ENCODE measurements around the gene MAPRE3.
A peak's percentile ranks its signal among the peaks of the same experiment; 100 is the strongest.

Gene MAPRE3

GRCh38 chr2:27042985-27043634 lies 72.7 kb downstream of the MAPRE3 start:
- DNase-seq, result no peak

- no peak for DNase-seq
Measured at GRCh38 chr2:27049422-27050280, 79.2 kb downstream of the MAPRE3 start.

GRCh38 chr2:27050281-27050995 lies 80.0 kb downstream of the MAPRE3 start:
- DNase-seq, result peak; percentile 85

GRCh38 chr2:27050996-27051901 lies 80.8 kb downstream of the MAPRE3 start, which contains the start of gene AGBL5:
Gene AGBL5, plus strand, starts transcription at chr2:27051668. Its CDS starts 1,291 bp downstream, at chr2:27052959.
- peak; percentile 90 for DNase-seq

GRCh38 chr2:27051902-27052645 lies 81.6 kb downstream of the MAPRE3 start:
- no peak for DNase-seq

GRCh38 chr2:27053321-27053720 lies 82.9 kb downstream of the MAPRE3 start:
- DNase-seq, result no peak

- DNase-seq, result no peak
Measured at GRCh38 chr2:27053776-27054175, 83.3 kb downstream of the MAPRE3 start.

DNA sequence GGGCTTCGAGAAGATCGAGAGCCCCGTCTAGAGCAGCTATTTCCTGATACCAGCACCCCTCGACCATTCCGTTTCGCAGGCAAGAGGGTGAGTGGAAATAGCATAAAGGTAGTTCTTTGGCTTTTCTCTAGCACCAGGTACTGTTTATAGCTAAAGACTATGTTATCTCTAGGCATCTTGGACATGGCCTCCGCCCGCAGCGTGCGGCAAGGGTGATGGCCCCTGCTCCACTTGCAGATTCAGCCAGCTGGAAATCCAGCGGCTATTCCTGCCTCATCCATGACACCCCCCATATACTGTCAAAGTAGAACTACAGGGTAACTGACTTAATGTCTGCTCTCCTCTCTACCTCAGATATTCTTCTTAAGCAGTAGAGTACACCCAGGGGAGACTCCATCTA lies 84.3 kb downstream of the MAPRE3 start:
- no peak for DNase-seq

DNA sequence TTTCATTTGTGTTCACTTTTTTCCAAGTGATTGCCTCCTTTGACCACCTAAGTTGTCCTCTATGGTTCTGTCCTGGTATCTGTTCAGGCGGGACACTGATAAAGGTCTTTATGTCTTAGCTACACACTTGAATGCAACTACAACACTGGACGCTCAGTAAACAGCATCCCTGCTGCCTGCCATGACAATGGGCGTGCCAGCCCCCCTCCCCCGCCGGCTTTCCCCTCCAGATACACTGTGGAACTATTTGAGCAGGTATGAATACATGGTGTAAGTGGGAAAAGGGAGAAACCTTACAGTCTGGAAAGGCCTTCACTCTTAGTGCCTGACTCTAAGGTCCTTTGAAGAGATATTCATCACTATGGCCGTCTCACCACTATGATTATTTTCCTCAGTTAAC lies 86.7 kb downstream of the MAPRE3 start:
- no peak for DNase-seq

GRCh38 chr2:27058210-27058609 lies 87.8 kb downstream of the MAPRE3 start:
- no peak for DNase-seq

DNA sequence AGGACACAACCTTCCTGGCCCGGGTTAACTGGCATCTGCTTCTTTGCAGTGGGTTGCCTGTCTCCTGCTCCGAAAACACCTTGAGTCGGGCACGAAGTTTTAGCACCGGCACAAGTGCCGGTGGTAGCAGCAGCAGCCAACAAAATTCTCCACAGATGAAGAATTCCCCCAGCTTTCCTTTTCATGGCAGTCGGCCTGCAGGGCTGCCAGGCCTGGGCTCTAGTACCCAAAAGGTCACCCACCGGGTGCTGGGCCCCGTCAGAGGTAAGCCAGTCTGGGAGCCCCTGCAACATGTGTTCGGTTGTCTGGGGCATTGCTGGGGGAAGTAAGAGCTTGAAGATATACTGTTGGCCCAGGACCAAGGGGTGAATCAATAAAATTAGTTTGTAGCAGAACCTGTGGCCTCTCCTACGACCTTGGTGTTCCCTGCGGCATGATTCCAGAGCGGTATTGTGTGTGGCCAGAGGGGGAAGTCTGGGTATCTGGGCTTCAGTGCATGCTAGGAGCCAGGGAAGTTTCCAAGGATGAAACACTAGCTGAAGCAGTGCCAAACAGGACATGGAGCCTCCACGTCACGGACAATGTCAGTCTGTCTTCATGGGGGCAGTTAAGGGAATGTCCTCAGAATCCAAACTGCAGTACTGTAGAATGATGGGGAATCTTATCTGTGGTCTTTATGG lies 88.8 kb downstream of the MAPRE3 start:
- no peak for DNase-seq

- DNase-seq, result no peak
Measured at GRCh38 chr2:27060323-27060722, 89.9 kb downstream of the MAPRE3 start.

GRCh38 chr2:27065128-27065527 lies 94.7 kb downstream of the MAPRE3 start:
- no peak for DNase-seq

DNA sequence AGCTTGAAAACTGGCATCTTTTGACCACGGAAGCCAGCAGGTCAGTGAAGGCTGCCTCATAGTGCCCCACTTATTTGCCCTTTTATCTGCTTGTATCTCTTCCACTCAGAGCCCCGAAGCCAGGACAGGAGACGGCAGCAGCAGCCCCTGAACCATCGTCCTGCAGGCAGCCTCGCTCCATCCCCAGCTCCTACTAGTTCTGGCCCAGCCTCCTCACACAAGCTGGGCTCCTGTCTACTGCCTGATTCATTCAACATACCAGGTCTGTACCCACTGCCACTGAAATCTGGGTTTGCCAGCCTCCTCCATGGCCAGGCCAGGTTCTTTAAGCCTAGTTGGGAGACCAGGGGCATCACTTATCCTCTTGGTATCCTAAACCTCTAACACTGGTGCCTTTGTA lies 96.9 kb downstream of the MAPRE3 start:
- no peak for DNase-seq

DNA sequence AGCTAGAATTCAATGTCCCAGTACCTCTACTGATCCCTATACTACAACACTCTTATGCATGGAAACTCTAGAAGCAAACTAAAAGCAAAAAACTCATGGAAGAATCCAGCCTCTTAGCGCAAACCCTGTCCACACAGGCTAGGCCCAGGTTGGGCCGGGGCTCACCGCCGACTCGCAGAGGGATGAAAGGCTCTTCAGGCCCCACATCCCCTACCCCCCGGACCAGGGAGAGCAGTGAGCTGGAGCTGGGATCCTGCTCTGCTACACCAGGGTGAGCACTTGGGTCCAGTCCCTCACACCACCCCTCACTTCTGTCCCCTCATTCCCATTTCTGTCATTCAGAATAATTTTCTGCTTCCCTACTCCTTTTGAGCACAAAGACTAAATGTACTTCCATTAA lies 99.0 kb downstream of the MAPRE3 start:
- no peak for DNase-seq

- no peak for DNase-seq
Measured at GRCh38 chr2:27069961-27070618, 99.7 kb downstream of the MAPRE3 start.

DNA sequence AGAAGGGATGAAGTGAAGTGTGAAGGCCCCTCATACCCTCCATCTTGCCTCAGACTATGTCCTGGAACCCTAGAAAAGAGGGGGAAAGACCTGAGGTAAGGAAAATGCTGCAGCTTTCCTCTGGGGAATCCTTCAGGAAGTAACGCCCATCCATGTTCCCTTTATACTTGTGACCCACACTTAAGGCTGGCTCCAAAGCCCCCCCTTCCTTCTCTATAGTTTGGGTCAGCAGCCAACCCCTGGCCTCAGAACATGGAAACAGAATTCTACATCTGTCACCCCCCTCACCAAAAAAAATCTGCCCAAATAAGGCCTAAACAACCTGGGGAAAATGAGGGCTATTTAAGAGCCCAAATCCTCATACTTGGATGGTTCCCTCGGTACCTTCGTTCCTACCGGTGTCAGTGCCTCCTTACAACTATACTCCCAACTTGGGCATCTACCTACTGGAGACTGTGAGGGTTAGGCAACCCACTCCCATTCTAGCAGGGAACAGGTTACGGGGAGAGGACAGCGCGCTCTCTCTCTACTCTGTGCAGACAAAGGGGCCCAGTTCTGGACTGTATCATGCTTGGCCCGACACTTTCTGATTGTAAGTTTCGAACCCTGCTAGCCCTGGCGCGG lies 100.3 kb downstream of the MAPRE3 start:
- no peak for DNase-seq

DNA sequence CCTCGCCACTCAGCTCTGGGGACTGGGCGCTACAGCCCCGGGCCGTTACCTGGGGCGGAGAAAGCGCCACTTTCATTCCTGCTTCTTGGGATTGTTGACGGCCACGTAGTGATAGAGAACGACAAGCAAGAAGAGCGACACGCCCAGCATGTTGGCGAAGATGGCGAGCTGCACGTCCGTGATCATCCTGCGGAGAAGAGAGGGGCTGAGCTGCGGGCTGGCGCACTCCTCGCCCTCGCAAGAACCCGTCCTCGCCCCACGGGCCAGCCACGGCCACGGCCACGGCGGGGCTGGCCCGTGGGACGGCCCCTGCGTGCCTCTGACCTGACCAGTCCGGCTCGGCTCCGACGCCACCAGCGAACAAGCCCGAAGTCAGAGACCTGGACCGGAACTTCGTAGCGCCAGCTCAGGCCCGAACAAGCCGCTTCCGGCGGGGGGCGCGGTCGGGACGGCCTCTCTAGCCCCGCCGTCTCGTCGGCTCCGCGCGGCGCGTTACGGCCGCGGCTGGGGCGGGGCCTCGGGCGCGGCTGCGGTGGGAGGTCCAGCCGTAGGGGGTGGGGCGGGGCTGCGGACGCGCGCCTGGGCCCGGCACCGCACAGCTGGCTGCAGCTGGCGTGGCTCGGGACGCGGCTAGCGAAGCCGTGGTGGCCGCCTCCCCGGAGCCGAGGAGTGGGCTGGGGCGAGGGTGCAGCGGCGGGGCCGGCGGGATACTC lies 101.0 kb downstream of the MAPRE3 start, which contains the start of gene OST4:
OST4 (minus strand) TSS at position 378 of the 713 bp plus-strand sequence.
- DNase-seq, result peak; percentile 81
